Adrenal gland (tissue), 12 donors: ENCODE results near the gene POLE. TPM values are rescaled to one million over a fixed set of nuclear protein-coding genes. Genes with fewer than 3 reads are reported as not detected.

Source experiments
- DNase-seq, 7 donors: peaks; one replicate each; pipeline ENCODE4 v3.0.0-alpha.2; 2019 to 2020
- H3K27ac ChIP-seq, 5 donors: fragments of 200-600 bp; sonication (generic) in 4 of 5; 1 replicate in 3 of 5; 2 replicates in 2 of 5; pipeline versions ENCODE4 v1.5.1 to v1.8.0; 2016 to 2020; ENCODE audit warnings: mild to moderate bottlenecking in 1 of 5
- H3K27me3 ChIP-seq: fragments of 200-600 bp; 2 replicates; pipeline ENCODE4 v1.8.0; 2021
- H3K36me3 ChIP-seq, 2 donors: fragments of 200-600 bp; replicated peaks in 1 of 2; 1 replicate in 1 of 2; 2 replicates in 1 of 2; pipeline versions ENCODE4 v1.5.1 to v1.8.0; 2018 to 2022
- H3K4me1 ChIP-seq, 2 donors: fragments of 200-600 bp; replicated peaks in 1 of 2; 1 replicate in 1 of 2; 2 replicates in 1 of 2; pipeline versions ENCODE4 v1.5.1 to v1.8.0; 2018 to 2021
- H3K4me3 ChIP-seq, 4 donors: fragments of 200-600 bp; sonication (generic) in 3 of 4; one replicate each; pipeline ENCODE4 v1.5.1; 2016 to 2018
- H3K9me3 ChIP-seq, 3 donors: fragments of 200-600 bp; sonication (generic) in 1 of 3; replicated peaks in 1 of 3; 1 replicate in 2 of 3; 2 replicates in 1 of 3; pipeline versions ENCODE4 v1.5.1 to v1.8.0; 2016 to 2021
- POLR2A ChIP-seq, 2 donors: fragments of 450-650 bp; IDR thresholded peaks; one replicate each; pipeline ENCODE4 v1.6.1; 2017; ENCODE audit warnings: antibody characterized with exemption in 2 of 2, mild to moderate bottlenecking in 2 of 2, moderate library complexity in 1 of 2
- WGBS, 4 donors: extraction: QIAGEN DNeasy Blood & Tissue Kit in 2 of 4; methylation state at CpG; one replicate each; pipeline versions ENCODE4 v1.1.5 to v1.1.7; 2013 to 2017; 5-methylcytosine and 5-hydroxymethylcytosine counted together
- intact Hi-C, 2 donors: fragments of 100-400 bp; cut with DNase I; formaldehyde crosslinking; loops; one replicate each; pipeline versions ENCODE4 v1.14.1 to v1.15.0; 2022 to 2023
- polyA plus RNA-seq, 3 donors: library from polyadenylated mRNA; stranded (reverse); fragments of 200-250 nt in 2 of 3; fragments of 350-450 nt in 1 of 3; fragmentation: Illumina TruSeq in 1 of 3; extraction: RNeasy Lipid Tissue Mini Kit (QIAGEN cat#74804) in 1 of 3; gene quantifications; one replicate each; pipeline ENCODE4 v1.2.3, GENCODE V29; 2013 to 2014
- total RNA-seq, 9 donors: library from RNA; depleted of rRNA in 4 of 9; stranded (reverse); fragments of >200 nt in 4 of 9; fragments of 120-200 nt in 1 of 9; fragmentation: NEBNext Ultra II Directional in 1 of 9; extraction: Animal tissue kit (Norgen Biotek cat#: 25700) in 1 of 9; gene quantifications; one replicate each; pipeline versions ENCODE4 v1.1.0 to v1.2.4, GENCODE V29; 2013 to 2023
- TF ChIP-seq, protein P1 (sequence below), 6 experiments: fragments of 450-650 bp in 4 of 6; fragments of 200-600 bp in 2 of 6; sonication (generic) in 1 of 6; IDR thresholded peaks; 1 replicate in 5 of 6; 2 replicates in 1 of 6; pipeline versions ENCODE4 v1.5.1 to v1.8.0; 2016 to 2021; ENCODE audit warnings: antibody characterized with exemption in 6 of 6, mild to moderate bottlenecking in 2 of 6, moderate library complexity in 1 of 6
- donor health status: healthy with polysubstance abuse.
- donor health status: Bipolar disorder and iron deficiency.
- donor health status: DM: yes; HTN: yes; CAD: no.
- donor health status: DM: no; HTN: no; CAD: no.
- donor health status: DM: no; HTN: no; CAD: no.
- donor health status: DM: yes; HTN: yes; CAD: no.

Gene POLE
- total and polyA plus RNA-seq, 12 donors: 4.0 to 43.2 (median 16.1) TPM

DNA sequence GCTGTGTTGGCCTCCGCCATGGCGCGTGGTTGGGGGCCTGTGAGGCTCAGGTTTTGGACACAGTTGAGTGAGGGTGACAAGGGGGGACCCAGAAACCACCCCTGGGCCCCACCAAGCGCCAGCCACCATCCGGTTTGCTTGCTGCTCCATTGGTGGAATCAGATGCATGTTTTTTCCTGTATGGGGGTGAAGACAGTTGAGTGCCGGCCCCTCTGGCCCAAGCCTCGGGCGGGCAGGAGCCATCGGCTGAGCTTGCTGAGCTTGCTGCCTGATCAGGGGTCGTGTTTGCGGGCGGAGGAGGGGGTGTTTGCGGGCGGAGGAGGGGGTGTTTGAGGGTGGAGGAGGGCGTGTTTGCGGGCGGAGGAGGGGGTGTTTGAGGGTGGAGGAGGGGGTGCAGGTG lies 29.9 kb upstream of the POLE start:
- Histone ChIP-seq H3K36me3 (peaks cover 0 to 49% of the 10 kb centered on the region in 2 donors), H3K27me3 (no peaks in the 10 kb centered on the region), H3K4me3 (no peak overlapping the region), H3K27ac (no peak overlapping the region), H3K4me1 (peaks cover under 1 to 1% of the 10 kb centered on the region in 2 donors), H3K9me3 (no peaks in the 10 kb centered on the region)
- intact Hi-C loops: no loop called here
- DNase-seq: no peak
- whole genome bisulfite sequencing, 4 donors: 87 to 95% (median 90%) methylated on average over 12 to 17 of the region's 17 CpGs
- TF ChIP-seq POLR2A (IDR thresholded peaks at IDR 0.05): no peak
- TF ChIP-seq, protein P1, sequence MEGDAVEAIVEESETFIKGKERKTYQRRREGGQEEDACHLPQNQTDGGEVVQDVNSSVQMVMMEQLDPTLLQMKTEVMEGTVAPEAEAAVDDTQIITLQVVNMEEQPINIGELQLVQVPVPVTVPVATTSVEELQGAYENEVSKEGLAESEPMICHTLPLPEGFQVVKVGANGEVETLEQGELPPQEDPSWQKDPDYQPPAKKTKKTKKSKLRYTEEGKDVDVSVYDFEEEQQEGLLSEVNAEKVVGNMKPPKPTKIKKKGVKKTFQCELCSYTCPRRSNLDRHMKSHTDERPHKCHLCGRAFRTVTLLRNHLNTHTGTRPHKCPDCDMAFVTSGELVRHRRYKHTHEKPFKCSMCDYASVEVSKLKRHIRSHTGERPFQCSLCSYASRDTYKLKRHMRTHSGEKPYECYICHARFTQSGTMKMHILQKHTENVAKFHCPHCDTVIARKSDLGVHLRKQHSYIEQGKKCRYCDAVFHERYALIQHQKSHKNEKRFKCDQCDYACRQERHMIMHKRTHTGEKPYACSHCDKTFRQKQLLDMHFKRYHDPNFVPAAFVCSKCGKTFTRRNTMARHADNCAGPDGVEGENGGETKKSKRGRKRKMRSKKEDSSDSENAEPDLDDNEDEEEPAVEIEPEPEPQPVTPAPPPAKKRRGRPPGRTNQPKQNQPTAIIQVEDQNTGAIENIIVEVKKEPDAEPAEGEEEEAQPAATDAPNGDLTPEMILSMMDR (IDR thresholded peaks at IDR 0.05): no peak

DNA sequence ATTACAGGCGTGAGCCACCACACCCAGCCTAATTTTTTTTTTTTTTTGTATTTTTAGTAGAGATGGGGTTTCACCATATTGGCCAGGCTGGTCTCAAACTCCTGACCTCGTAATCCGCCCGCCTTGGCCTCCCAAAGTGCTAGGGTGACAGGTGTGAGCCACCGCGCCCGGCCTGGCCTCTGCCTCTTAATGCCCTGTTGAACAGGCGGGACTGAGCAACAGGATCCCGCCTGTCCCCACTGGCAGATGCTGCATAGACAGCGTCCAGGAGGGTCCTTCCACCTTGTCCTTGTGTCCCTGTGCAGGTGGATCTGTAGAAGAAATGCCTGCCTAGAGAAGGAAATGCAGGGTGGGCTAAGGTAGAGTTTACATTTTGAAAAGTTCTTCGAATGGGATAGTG lies 29.2 kb upstream of the POLE start:
- 81 to 97% (median 90%) methylated on average over 11 of the region's 11 CpGs for WGBS, 4 donors
- no peak for DNase-seq
- intact Hi-C loops: no loop called here
- Histone ChIP-seq H3K36me3 (peaks cover 0 to 44% of the 10 kb centered on the region in 2 donors), H3K27me3 (no peaks in the 10 kb centered on the region), H3K27ac (no peak overlapping the region), H3K9me3 (no peaks in the 10 kb centered on the region), H3K4me1 (peaks cover 7 to 8% of the 10 kb centered on the region in 2 donors), H3K4me3 (no peak overlapping the region)
- no peak for TF ChIP-seq POLR2A (IDR thresholded peaks at IDR 0.05)
- TF ChIP-seq, protein P1 (IDR thresholded peaks at IDR 0.05): no peak

DNA sequence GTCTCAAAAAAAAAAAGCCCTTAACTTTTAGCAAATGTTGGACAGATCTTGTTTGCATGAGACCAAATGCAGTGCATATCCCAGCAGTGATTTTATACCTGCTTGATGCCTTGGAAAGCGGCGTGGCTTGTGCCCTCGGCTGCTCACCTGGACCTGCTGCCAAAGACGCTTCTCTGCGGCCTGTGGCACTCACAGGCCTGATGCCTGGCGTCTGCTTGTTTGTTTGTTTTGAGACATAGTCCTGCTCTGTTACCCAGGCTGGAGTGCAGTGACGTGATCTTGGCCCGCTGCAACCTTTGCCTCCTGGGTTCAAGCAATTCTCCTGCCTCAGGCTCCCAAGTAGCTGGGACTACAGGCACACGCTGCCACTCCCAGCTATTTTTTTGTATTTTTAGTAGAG lies 28.7 kb upstream of the POLE start:
- WGBS, 4 donors: 84 to 96% (median 86%) methylated on average over 9 of the region's 9 CpGs
- DNase-seq: no peak
- no peak for TF ChIP-seq POLR2A (IDR thresholded peaks at IDR 0.05)
- TF ChIP-seq, protein P1 (IDR thresholded peaks at IDR 0.05): no peak
- peaks cover 8 to 9% of the 10 kb centered on the region in 2 donors for H3K4me1 ChIP-seq
- H3K27ac ChIP-seq: no peak overlapping the region
- peaks cover 0 to 39% of the 10 kb centered on the region in 2 donors for H3K36me3 ChIP-seq
- H3K4me3 ChIP-seq: no peak overlapping the region
- intact Hi-C loops: no loop called here
- H3K27me3 ChIP-seq: no peaks in the 10 kb centered on the region
- no peaks in the 10 kb centered on the region for H3K9me3 ChIP-seq

DNA sequence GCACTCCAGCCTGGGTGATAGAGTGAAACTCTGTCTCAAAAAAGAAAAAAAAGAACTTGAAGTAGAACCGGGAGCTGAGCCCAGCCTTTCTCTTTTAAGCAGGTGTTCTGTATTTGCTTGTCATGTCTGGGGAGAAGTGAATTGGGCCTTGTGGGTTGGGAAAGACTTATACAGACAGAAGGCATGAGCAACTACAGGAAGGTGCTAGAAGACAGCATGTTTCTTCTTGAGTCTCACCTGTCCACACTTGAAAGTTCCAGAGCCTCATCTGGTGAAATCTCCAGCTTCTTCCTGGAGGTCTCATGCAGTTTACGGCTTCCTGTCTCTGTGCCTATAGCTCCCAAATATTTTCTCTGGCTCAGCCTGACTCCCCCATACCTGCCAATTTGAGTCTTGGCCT lies 26.0 kb upstream of the POLE start:
- 87 to 92% (median 89%) methylated on average over 2 of the region's 2 CpGs for WGBS, 4 donors
- Histone ChIP-seq H3K27me3 (no peaks in the 10 kb centered on the region), H3K9me3 (no peaks in the 10 kb centered on the region), H3K36me3 (peaks cover 0 to 15% of the 10 kb centered on the region in 2 donors), H3K4me1 (peaks cover 8 to 15% of the 10 kb centered on the region in 2 donors), H3K27ac (no peak overlapping the region), H3K4me3 (no peak overlapping the region)
- intact Hi-C loops: no loop called here
- TF ChIP-seq POLR2A (IDR thresholded peaks at IDR 0.05): no peak
- TF ChIP-seq, protein P1 (IDR thresholded peaks at IDR 0.05): no peak
- DNase-seq: no peak
